Activated CD4-positive, alpha-beta T cell treated with anti-CD3 and anti-CD28 coated beads, Interleukin-10, Interleukin-2, amounts not matched to agents 100 ng/mL and 50 ng/mL, durations not matched to agents 16 hours and 8 hours (primary cell): ENCODE results near the gene DNAH11.
"Not testable (repeated sequence)": the region's sequence is repeated elsewhere in the genome, so short reads cannot be mapped to it uniquely, and the experiment has no call there.

Experiments
- DNase-seq: peaks from one replicate; pipeline ENCODE4 v3.0.0-alpha.2; 2020

Gene DNAH11

DNA sequence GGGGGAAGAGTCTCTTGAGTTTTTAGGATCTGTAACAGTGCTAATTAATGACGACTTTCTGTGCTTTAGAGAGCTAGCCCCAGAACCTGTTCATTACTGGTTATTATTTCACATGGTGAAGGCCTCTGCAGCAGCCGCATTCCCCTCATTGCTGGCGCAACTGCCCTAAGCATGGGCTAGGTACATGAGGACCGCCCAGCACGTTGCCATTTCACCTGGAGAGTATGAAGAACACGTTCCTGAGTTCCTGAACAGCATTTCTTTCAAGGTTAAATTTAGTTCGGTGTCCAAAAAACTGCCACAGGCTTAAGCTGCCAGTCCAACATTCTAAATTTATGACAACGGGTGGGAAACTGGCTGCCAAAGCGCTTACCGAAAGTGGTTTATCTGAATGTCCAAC lies 177.0 kb downstream of the DNAH11 start:
- no peak for DNase-seq

DNA sequence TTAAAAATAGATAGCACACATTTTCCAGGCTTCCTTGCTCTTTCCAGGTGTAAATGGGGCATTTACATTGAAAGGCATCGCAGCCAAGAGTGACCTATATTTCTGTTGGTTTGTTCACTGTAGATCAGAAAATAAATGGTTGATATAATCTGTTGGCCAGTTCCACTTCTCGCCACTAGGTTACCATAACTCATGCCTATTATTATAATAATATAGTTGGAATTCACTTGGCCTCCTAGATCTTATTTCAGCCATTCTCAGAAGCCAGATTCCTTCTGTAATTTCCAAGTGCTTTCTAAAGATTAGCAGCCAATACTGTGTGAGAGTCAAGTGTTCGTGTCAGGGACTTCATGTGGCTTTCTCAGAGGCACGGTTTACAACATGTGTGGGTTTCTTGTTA lies 179.5 kb downstream of the DNAH11 start:
- no peak for DNase-seq

DNA sequence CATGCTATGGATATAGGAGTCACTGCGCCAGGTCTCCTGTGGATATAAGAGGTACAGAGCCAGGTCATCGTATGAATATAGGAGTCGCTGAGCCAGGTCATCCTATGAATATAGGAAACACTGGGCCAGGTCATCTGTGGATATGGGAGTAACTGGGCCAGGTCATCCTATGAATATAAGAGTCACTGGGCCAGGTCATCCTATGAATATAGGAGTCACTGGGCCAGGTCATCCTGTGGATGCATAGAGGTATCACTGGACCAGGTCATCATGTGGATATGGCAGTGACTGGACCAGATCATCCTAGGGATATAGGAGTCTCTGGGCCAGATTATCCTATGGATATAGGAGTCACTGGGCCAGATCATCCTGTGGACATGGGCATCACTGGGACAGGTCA lies 181.7 kb downstream of the DNAH11 start:
- no peak for DNase-seq

DNA sequence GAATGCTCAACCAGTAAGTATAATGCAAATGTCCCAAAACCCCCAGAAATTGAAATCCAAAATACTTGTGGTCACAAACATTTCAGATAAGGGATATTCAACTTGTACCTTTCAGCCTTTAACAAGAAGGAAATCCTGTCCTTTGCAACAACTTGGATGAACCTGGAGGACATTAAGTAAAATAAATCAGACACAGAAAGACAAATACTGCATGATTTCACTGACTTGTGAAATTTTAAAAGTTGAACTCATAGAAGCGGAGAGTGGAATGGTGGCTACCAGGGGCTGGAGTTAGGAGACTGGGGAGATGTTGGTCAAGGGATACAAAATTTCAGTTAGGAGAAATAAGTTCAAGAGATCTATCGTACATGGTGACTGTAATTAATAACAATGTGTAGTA lies 187.6 kb downstream of the DNAH11 start:
- DNase-seq: no peak

DNA sequence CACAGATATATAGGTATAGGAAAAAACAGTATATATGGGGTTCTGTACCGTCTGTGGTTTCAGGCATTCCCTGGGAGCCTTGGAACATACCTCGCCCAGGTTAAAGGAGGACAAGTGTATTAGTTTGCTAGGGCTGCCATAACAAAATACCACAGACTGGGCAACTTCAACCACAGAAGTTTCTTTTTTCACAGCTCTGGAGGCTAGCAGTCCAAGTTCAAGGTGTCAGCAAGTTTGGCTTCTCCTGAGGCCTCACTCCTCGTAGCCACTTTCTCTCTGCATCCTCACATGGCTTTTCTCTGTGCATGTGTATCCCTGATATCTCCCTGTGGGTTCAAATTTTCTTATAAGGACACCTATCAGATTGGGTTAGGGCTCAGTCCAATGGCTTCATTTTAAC lies 189.1 kb downstream of the DNAH11 start:
- DNase-seq: no peak

DNA sequence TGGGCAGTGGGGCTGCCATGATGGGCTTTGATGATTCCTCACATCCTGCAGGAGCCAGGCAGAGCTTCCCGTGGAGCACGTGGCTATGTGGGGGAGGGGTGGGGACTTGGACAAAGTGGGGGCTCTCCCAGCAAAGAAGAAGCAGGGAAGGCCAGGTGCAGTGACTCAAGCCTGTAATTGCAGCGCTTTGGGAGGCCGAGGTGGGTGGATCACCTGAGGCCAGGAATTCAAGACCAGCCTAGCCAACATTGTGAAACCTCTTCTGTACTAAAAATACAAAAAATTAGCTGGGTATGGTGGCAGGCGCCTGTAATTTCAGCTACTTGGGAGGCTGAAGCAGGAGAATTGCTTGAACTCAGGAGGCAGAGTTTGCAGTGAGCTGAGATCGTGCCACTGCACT lies 190.1 kb downstream of the DNAH11 start:
- DNase-seq: not testable (repeated sequence)

DNA sequence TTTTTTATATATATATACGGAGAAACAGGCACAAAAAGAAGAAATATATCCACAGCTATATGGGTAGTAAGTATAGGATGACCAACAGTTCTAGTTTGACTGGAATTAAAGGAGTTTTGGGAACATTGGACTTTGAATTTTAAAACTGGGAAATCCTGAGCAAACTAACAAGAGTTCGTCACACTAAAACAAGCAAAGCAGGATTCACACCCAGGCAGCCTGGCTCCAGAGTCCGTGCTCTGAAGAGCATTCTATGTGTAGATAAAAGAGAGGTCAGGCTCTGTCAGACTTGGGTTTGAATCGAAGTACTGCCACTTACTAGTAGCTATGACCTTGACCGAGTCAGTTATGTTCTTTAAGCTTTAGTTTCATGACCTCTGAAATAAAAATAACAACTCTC lies 191.0 kb downstream of the DNAH11 start:
- no peak for DNase-seq

DNA sequence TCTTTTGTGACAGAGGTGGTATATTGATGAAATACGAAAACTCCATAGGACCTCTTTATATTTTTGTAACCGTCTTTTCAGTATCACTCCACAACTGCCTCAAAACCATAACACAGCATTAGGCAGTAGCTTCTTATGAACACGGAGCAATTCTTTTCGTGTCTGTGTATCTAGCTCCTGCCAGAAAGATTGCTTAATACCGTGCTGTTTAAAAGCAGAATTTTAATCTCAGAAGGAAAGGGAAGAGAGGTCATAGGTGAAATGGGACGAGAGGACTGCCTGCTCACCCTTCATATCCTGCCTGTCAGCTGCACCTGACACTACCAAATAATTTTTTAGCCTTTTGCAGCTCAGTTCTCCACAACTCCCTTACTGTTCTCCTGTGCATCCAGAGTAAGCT lies 200.7 kb downstream of the DNAH11 start:
- DNase-seq: no peak

DNA sequence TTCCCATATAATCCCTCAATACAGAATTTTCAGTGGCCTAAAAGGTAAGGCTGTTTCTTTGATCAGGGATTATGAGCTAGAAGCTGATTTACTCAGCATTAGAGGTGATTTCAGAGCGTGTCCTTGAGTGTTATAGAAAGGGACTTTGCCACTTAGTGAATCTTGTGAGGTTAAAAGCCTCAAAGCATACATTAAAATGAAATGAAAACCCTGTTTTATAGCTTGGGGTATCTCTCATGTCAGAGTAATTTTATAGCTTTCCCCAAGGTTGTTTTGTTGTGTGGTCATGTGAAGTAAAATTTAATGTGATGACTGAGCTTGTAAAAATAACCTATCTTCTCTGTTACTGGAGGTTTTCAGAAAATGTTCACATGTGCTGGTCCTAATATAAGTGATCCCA lies 204.1 kb downstream of the DNAH11 start:
- no peak for DNase-seq

DNA sequence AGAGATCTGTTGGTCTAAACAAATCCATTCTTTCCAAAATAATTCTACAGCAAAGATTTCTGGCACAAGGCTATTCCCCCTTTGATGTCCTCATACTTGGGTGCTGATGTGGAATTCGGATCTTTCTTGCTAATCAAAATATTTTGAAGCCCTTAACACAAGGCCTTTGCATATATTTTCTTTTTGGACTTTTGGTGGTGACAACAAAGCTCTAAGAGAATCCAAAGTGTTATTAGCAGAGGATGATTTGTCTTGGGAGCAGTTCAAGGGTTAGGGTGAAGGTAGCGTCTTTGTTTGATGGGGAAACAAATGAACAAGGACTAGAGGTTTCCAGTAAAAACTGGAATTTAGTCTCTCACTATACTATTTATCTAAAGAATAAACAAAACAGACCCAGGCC lies 205.0 kb downstream of the DNAH11 start:
- DNase-seq: no peak

DNA sequence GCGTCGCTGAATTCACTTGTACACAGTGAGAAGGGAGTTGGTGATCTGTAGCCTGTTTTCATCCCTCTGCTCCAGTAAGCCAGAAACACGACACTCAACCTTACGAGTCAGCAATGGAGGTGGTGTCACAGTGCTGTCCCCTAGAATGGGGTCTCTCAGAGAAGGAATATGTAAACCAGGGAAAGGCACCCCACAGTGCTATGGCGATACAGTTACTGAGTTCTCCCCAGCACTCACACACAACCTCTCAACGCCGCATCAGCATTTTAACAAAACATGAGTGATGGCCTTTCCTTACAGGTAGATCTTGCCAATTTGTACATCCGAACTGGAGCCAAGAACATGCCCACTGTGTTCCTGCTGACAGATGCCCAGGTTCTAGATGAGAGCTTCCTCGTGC lies 206.5 kb downstream of the DNAH11 start:
- DNase-seq: no peak

DNA sequence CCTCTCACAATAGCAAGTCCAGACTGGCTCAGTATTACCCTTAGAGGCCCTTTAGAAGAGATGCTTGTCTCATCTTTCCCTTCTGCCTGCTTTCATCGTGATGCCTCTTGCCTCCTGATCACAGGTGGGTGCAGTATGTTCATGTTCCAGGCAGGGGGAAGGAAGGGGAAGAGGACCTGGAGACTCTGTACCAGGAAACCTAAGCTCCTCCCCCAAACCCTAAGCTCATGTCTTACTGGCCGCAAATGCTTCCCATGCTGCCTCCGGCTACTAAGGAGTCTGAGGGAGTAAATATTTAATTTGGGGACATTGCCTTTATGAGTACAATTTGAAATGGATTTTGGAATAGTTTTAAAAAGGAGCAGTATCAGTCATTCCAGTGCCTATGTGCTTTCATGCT lies 210.2 kb downstream of the DNAH11 start:
- DNase-seq: no peak

DNA sequence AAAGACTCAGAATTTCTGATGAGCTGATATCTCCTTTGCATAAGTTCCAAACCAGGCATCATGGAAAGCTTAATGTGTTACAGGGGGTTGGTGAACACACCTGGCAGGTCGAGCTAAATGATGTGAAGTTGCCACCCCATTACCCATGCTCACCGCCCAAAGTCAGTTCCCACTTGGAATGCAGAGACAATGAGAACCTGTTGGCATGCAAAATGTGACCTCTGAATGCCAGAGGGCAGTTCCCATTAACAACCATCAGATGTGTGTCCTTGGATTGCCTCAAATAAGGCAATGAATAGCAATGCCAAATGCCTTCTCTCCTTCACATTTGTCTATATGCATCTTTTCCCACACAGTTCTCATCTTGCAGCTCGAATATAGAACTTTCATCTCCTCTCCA lies 212.1 kb downstream of the DNAH11 start:
- DNase-seq: no peak

DNA sequence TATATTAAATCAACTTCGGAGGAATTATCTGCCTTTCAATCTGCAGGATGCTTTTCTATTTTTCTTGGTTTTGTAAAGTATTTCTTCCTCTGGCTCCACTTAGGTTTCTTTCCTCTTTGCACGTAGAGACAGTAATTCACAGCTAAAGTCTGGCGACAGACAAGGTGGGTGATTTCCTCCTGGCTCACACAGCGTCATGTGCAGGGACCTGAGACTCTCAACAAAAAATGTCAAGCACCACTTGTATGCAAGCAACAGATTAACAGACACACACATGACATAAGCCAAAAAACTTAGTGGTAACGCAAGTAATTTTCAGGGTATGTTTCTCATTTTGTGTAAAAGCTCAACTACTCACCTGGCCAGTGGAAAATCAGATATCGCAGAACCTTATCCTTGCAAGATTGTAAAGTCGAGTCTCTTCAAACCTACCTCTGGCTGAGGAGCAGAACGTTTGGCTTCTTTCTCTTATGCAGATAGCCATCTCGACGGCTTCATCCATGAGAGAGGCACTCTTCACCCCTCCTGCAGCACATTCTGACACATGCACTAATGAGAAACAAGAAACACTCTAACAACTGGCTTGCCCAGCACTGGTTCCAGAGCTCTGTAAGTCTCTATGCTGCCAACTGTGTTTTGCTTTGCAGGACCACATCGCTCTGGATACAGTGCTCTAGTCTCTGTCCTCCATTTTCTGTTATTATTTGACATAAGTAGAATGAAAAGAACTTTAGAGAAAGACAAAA lies 214.9 kb downstream of the DNAH11 start:
- no peak for DNase-seq

DNA sequence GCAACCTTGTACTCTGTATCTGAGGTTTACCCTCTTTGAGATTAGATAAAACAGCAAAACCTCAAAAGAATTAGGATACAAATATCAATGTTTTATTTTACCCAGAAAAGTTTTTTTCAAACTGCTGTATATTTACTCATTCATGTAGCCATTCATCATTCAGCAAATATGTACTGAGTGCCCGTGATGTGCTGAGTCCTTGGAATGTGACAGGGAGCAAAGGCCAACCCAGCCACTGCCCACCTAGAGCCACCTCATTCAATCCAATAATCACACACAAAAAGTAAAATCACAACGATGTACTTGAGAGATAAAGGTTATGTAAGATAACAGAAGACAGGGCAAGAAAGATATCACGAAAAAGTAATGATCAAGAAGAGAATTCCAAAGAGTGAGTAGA lies 215.4 kb downstream of the DNAH11 start:
- no peak for DNase-seq

DNA sequence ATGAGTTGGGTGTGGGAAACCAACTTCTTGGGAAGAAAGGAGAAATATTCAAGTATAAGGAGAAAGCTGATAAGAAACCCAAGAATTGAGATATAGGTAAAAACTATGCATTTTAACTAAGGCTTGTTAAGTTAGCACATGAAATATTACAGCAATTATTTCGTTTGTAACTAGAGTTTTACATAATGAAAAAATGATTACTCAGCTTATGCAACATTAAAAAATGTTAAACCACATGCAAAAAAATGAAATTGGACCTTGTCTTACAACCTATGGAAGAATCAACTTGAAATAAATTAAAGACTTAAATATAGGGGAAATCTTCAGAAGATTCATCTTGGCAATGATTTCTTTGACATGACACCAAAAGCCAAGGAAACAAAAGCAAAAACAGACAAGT lies 219.6 kb downstream of the DNAH11 start:
- DNase-seq: no peak

DNA sequence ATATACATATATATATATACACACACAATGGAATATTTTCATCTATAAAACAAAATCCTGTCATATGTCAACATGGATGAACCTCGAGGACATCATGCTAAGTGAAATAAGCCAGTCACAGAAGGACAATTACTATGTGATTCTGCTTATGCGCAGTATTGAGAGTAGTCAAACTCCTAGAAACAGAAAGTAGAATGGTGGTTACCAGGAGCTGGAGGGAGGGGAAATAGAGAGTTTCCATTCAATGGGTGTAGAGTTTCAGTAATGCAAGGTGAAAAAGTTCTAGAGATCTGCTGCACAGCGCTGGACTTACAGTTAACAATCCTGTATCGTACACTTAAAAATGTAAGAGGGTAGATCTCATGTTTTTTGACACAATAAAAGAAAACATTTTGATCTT lies 221.0 kb downstream of the DNAH11 start:
- peak; percentile 5 for DNase-seq

DNA sequence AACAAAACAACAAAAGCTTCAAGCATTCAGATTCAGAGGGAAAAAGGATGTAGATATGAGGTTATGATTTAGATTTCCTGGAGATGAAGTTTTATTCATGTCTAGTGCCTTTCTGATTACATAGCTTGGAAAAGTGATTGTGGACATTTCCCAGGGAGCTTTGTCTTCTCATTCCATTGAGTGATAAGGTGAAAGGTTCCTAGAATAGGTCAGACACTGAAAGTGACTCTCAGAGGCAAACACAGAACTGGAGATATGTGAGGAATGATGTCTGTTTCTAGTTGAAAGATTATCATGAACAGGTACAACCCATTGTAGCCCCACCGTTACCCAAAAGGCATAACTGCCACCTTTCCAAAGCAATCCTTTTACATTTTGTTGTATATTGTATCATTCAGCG lies 223.4 kb downstream of the DNAH11 start:
- no peak for DNase-seq

DNA sequence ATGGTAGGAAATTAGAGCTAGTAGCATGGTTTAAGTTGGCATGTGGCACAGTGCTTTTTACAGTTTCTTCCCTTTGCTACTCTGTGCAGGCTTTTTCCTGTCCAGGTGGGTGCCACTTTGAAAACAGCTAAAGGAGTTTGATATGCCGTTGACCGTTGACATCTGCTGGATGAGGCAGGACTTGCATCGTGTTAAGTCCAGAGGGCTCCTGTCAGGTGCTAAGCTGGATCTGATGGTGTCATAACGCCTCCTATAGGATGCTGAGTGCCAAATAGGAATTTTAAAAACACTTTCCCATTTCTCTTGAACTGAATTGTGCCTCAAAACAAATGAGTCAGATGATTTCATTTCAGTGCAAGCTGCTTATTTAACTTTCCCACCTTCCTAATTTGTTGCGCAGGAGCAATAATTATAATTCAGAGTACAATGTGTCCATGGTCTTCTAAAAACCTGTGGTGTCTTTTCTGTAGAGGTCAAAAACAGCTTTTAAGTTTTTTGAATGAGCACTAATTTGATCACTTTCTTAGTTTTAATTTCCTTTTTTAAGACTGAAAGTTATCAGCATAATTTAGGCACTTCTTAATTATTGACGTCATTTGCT lies 224.6 kb downstream of the DNAH11 start:
- peak; percentile 54 for DNase-seq

DNA sequence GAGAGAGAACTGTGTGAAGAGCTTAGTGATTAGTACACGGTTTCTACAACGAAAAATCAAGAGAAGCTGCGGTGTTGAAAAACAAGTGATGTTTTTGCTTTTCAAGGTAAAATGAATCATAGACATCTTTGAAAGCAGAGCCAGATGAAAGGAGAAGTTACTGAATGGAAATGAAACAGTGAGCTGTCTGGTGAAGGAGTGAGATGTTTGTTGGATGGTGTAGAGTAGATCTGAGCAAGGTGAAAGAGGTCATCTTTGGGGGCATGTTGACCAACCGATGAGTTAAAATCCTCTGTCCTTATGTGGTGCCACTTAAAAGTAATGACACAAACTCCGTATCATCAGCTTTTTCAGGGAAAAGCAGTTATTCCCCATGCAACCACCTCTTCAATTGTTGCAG lies 225.4 kb downstream of the DNAH11 start:
- no peak for DNase-seq

DNA sequence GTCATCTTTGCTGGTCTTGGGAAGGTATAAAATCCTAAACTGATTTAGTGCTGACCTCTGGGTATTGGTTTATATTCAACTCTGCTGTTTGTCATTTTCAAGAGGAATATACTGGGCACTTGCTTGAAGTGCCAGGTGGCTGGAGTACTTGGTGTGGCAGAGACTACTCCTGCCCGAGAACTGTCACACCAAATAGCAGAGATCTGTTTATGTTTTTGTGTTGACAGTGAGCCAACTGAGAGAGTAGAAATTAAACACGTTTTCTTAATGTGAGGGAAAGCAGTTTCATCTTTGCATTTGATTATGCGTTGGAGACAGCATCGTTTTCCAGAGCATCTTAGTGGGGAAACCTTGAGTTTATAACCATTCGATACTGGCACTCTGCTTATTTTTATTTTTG lies 228.4 kb downstream of the DNAH11 start:
- DNase-seq: no peak

DNA sequence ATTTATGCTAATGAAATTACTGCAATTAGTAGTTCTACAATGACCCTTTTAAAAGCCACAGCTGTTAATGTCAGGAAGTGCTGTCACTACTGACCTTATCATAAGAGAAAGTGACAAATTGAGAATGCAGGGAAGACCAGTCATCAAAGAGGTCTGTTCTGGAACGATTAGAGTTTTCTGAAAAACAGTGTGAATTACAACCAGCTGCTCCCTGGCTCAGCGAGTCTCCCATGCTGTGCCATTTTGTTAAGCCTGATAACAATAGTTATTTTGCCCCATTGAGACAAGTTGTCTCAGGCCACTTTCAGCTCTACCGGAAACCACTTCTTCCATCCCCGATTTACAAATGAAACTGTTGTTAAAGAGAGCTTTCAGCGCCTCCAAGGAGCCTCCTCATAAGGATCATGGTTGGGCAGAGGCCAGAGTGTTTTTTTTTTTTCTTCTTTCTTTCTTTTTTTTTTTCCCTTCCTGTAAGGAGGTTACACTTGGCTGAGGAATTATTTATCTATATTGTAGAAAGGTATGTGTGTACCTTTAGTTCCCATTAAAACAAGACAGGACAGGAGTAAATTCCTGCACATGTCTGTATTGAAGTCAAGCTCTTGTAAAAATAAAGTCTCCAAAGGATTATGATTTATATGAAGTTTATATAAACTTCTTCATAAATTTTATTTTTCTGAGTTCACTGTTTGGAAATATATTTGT lies 229.2 kb downstream of the DNAH11 start:
- no peak for DNase-seq

DNA sequence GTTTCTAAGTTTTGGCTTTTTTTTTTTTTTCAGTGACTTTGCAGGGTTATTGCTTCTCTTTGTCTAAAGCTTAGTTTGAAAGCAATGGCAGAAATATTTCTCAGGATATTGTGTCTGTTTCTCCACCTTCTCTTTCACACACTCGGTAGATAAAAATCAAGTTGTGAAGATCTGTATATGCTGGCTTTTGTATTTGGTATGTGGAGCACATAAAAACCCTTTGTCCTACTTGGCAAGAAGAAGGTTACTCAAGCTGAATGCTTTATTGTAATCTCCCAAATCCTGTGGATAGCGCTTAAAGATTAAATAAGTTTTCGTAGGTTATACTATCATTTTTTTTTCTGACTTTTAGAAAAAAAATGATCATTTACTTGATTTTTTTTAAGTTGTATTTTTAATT lies 230.5 kb downstream of the DNAH11 start:
- DNase-seq: no peak

DNA sequence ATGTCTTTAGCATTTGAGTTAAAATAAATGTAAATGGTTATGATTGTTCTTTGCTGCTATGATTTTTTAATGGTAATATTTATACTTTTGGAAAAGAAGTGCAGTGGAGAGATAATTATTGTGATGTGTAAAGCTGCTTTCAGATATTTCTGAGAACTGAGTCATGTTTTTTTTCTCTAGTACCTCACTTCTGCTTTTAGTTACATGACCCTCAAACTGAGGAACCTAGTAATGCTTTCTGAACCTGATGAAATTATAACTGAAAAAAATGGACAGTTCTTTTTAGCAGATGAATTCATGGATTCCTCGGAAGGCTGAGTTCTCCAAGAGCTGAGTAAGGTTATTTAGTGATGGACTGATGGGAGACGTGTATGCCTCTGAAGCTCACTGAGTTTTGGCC lies 235.1 kb downstream of the DNAH11 start:
- no peak for DNase-seq

DNA sequence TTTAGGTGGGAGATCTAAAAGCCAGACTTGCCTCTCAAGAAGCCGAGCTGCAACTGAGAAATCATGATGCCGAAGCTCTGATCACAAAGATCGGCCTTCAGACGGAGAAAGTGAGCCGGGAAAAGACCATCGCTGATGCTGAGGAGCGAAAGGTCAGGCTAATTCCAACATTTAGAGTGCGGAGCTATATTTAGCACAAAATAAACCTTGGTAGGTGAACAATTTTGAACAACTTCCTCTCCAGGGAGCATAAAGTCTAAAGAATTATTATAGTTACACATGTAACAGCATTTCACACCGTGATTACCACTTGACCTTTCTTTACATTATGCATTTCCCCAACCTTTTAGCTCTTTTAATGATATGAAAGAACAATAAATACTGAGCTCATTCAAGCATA lies 236.1 kb downstream of the DNAH11 start:
- no peak for DNase-seq
